Vagina (tissue), 2 donors: ENCODE data around the gene KRT7.

Experiments used
- CTCF ChIP-seq, 3 experiments: fragments of 450-650 bp in 2 of 3; fragments of 200-600 bp in 1 of 3; sonication (generic) in 1 of 3; IDR thresholded peaks; one replicate each; pipeline ENCODE4 v1.5.1; 2017 to 2019; ENCODE audit warnings: antibody characterized with exemption in 3 of 3, mild to moderate bottlenecking in 2 of 3, moderate library complexity in 2 of 3
- POLR2A ChIP-seq, 2 donors: fragments of 450-650 bp; IDR thresholded peaks; one replicate each; pipeline ENCODE4 v1.6.1; 2017; ENCODE audit warnings: antibody characterized with exemption in 2 of 2, mild to moderate bottlenecking in 2 of 2, moderate library complexity in 2 of 2
- POLR2AphosphoS5 ChIP-seq, 2 donors: sonication (generic); formaldehyde crosslinking; IDR thresholded peaks; one replicate each; pipeline ENCODE4 v1.9.0; 2017; ENCODE audit warnings: antibody characterized with exemption in 2 of 2, mild to moderate bottlenecking in 2 of 2, low read depth in 1 of 2; ENCODE audit not compliant: insufficient read depth in 1 of 2

DNA sequence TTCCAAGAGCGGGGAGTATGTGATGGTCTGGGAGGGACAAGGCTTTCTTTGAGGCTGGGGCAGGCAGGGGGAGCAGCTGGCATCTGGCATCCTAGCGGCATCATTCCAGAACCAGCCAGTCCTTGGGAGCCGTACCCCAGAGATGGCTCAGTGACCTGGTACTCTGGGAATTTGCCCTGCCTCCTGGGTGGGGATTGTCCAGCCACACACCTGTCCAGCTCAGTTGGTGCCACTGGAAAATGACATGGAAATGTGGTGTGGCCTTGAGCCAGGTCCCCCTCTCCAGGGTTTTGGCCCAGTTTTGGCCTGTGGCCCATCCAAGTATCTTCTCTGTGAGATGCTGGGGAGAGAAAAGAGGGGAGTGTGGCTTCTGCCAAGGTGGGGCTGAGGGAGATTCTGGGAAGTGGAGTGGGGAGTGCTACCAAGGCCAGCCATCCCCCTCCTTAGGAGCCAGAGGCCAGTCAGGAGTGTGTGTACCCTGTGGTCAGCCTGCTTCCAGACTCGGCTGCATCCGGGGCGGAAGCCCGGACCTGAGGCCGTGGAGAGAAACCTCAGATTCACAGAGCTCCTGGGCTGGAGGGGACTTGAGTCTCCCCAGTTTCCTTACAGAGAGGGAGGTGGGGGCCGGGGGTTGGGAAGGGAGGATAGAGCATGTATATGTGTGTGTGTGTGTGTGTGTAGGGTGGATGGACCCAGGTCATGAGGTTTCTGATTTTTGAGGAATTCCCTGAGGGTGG lies 26.6 kb upstream of the KRT7 start:
- TF ChIP-seq POLR2AphosphoS5 (IDR thresholded peaks at IDR 0.05; ENCODE audit: insufficient read depth in 1 of 2, low read depth in 1 of 2) (no peak), CTCF (IDR thresholded peaks at IDR 0.05) (no peak), POLR2A (IDR thresholded peaks at IDR 0.05) (no peak)
